SK-N-SH (cell line): ENCODE measurements around the gene FAM78A. TPM values are rescaled to one million over a fixed set of nuclear protein-coding genes. Genes with fewer than 3 reads are reported as not detected.

Experiments
- CTCF ChIA-PET: fragments of 300-600, 350-600 bp; formaldehyde crosslinking; extraction: SDS; loops from one replicate; lab custom pipeline; 2021; lab: Yijun Ruan, JAX
- POLR2A ChIA-PET: fragments of 350-600 bp; sonication (Branson Sonifier 250); formaldehyde crosslinking; extraction: SDS; loops from one replicate; lab custom pipeline; 2020; ENCODE audit warnings: antibody characterized with exemption, inconsistent platforms; lab: Yijun Ruan, JAX
- DNase-seq: peaks from one replicate; pipeline ENCODE4 v3.0.0; 2012
- H2AFZ ChIP-seq: fragments of 200-600 bp; sonication (generic); 2 replicates; pipeline ENCODE4 v1.8.1; 2016; ENCODE audit warnings: antibody characterized with exemption, mild to moderate bottlenecking, low read depth
- H3F3A ChIP-seq: fragments of 200-600 bp; sonication (generic); replicated peaks from 2 replicates; pipeline ENCODE3; 2016; ENCODE audit warnings: antibody characterized with exemption, mild to moderate bottlenecking; ENCODE audit not compliant: insufficient read depth
- H3K27ac ChIP-seq, 2 experiments: fragments of 200-500 bp in 1 of 2; fragments of 200-600 bp in 1 of 2; sonication (Bioruptor generic) in 1 of 2; sonication (generic), shearing (Covaris generic) in 1 of 2; 2 replicates each; pipeline versions ENCODE4 v1.5.1 to v1.6.1; 2014 to 2016; ENCODE audit warnings: low read depth in 2 of 2, inconsistent platforms in 1 of 2, low read length in 1 of 2, mild to moderate bottlenecking in 1 of 2, mixed read lengths in 1 of 2
- H3K27me3 ChIP-seq: fragments of 200-600 bp; sonication (generic), shearing (Covaris generic); 2 replicates; pipeline ENCODE4 v1.6.1; 2016; ENCODE audit warnings: mixed run types; ENCODE audit not compliant: insufficient read depth
- H3K36me3 ChIP-seq, 2 experiments: fragments of 200-500 bp in 1 of 2; fragments of 200-600 bp in 1 of 2; sonication (Bioruptor generic) in 1 of 2; sonication (generic) in 1 of 2; replicated peaks in 1 of 2; 2 replicates each; pipeline versions ENCODE3 to v1.5.1; 2014 to 2016; ENCODE audit warnings: low read length in 1 of 2, mild to moderate bottlenecking in 1 of 2; ENCODE audit not compliant: insufficient read depth in 2 of 2, control insufficient read depth in 1 of 2
- H3K4me1 ChIP-seq, 2 experiments: fragments of 200-500 bp in 1 of 2; fragments of 200-600 bp in 1 of 2; sonication (Bioruptor generic) in 1 of 2; sonication (generic), shearing (Covaris generic) in 1 of 2; 2 replicates each; pipeline versions ENCODE4 v1.5.1 to v1.6.1; 2014 to 2016; ENCODE audit warnings: low read depth in 1 of 2, low read length in 1 of 2, mixed run types in 1 of 2; ENCODE audit not compliant: insufficient read depth in 2 of 2, control insufficient read depth in 1 of 2
- H3K4me2 ChIP-seq: fragments of 200-600 bp; sonication (generic), shearing (Covaris generic); 2 replicates; pipeline ENCODE4 v1.6.1; 2017; ENCODE audit warnings: mixed run types
- H3K4me3 ChIP-seq, 2 experiments: fragments of 200-500 bp in 1 of 2; fragments of 200-600 bp in 1 of 2; sonication (Bioruptor generic) in 1 of 2; sonication (generic), shearing (Covaris generic) in 1 of 2; 2 replicates each; pipeline versions ENCODE4 v1.5.1 to v1.8.1; 2014 to 2016; ENCODE audit warnings: low read depth in 2 of 2, inconsistent platforms in 1 of 2, low read length in 1 of 2, mild to moderate bottlenecking in 1 of 2, mixed read lengths in 1 of 2, moderate library complexity in 1 of 2
- H3K79me2 ChIP-seq: fragments of 200-600 bp; sonication (generic); 2 replicates; pipeline ENCODE4 v1.8.1; 2017; ENCODE audit warnings: mild to moderate bottlenecking; ENCODE audit not compliant: insufficient read depth
- H3K9ac ChIP-seq: fragments of 200-600 bp; sonication (generic); 2 replicates; pipeline ENCODE4 v1.6.1; 2017; ENCODE audit warnings: mixed run types
- H3K9me2 ChIP-seq: fragments of 200-600 bp; sonication (generic); 2 replicates; pipeline ENCODE4 v1.6.1; 2017; ENCODE audit warnings: mixed run types
- H3K9me3 ChIP-seq: fragments of 200-600 bp; sonication (generic); 2 replicates; pipeline ENCODE4 v1.6.1; 2017; ENCODE audit warnings: mixed run types, mild to moderate bottlenecking, moderate library complexity
- H4K20me1 ChIP-seq: fragments of 200-600 bp; sonication (generic); 2 replicates; pipeline ENCODE4 v1.6.1; 2017; ENCODE audit warnings: mild to moderate bottlenecking, mixed run types; ENCODE audit not compliant: insufficient read depth
- CHD2 ChIP-seq: fragments of 150-350 bp; IDR thresholded peaks from 2 replicates; pipeline ENCODE4 v1.6.1; 2018; ENCODE audit warnings: low read length; ENCODE audit not compliant: partially characterized antibody
- ELF1 ChIP-seq: IDR thresholded peaks from 2 replicates; pipeline ENCODE4 v1.4.0; 2012
- EZH2phosphoT487 ChIP-seq: fragments of 200-600 bp; sonication (generic); IDR thresholded peaks from 2 replicates; pipeline ENCODE4 v1.6.1; 2017; ENCODE audit warnings: low read depth, mixed run types, mild to moderate bottlenecking, antibody characterized with exemption, moderate library complexity, borderline replicate concordance
- FOSL2 ChIP-seq: IDR thresholded peaks from 2 replicates; pipeline ENCODE4 v1.4.0; 2012; ENCODE audit warnings: low read depth, mild to moderate bottlenecking, moderate library complexity, borderline replicate concordance
- FOXM1 ChIP-seq: IDR thresholded peaks from 2 replicates; pipeline ENCODE4 v1.4.0; 2012; ENCODE audit warnings: low read depth, mild to moderate bottlenecking
- GABPA ChIP-seq: IDR thresholded peaks from 2 replicates; pipeline ENCODE4 v1.4.0; 2012; ENCODE audit warnings: low read depth, mild to moderate bottlenecking
- GATA2 ChIP-seq: sonication (generic); formaldehyde crosslinking; IDR thresholded peaks from 2 replicates; pipeline ENCODE4 v1.5.0; 2020; ENCODE audit warnings: mild to moderate bottlenecking, missing genetic modification reagents
- MXI1 ChIP-seq: IDR thresholded peaks from 2 replicates; pipeline ENCODE4 v1.6.1; 2012; ENCODE audit warnings: mild to moderate bottlenecking, low read depth, low read length, improper control_type of control experiment
- NFIC ChIP-seq: IDR thresholded peaks from 2 replicates; pipeline ENCODE4 v1.4.0; 2012; ENCODE audit warnings: borderline replicate concordance
- RAD21 ChIP-seq: IDR thresholded peaks from 2 replicates; pipeline ENCODE4 v1.6.1; 2012; ENCODE audit warnings: mild to moderate bottlenecking, low read length
- RCOR1 ChIP-seq: fragments of 150-350 bp; IDR thresholded peaks from 2 replicates; pipeline ENCODE4 v1.6.1; 2017; ENCODE audit warnings: antibody characterized with exemption, low read length
- RXRA ChIP-seq: IDR thresholded peaks from 2 replicates; pipeline ENCODE4 v1.4.0; 2012; ENCODE audit warnings: low read depth, mild to moderate bottlenecking, borderline replicate concordance
- SIN3A ChIP-seq: IDR thresholded peaks from 2 replicates; pipeline ENCODE4 v1.6.1; 2012; ENCODE audit warnings: low read depth, mild to moderate bottlenecking, low read length, moderate library complexity, borderline replicate concordance
- TAF1 ChIP-seq: IDR thresholded peaks from 2 replicates; pipeline ENCODE4 v1.6.1; 2012; ENCODE audit warnings: low read depth, mild to moderate bottlenecking, low read length, moderate library complexity, borderline replicate concordance
- WGBS: methylation state at CpG from one replicate; pipeline ENCODE4 v1.1.6; 2017; ENCODE audit warnings: low lambda C conversion rate; 5-methylcytosine and 5-hydroxymethylcytosine counted together
- polyA plus RNA-seq, 3 experiments: library from polyadenylated mRNA; depleted of rRNA; stranded (reverse); fragments of >200 nt; gene quantifications; 2 replicates each; pipeline ENCODE4 v1.2.3, GENCODE V29; 2012
- TF ChIP-seq, protein P1 (sequence below): IDR thresholded peaks from 2 replicates; pipeline ENCODE4; 2012
- TF ChIP-seq, protein P2 (sequence below): IDR thresholded peaks from 2 replicates; pipeline ENCODE4 v1.4.0; 2012; ENCODE audit warnings: low read depth, borderline replicate concordance
- TF ChIP-seq, protein P3 (sequence below): IDR thresholded peaks from 2 replicates; pipeline ENCODE4 v1.4.0; 2012; ENCODE audit warnings: low read depth
- TF ChIP-seq, protein P4 (sequence below): fragments of 150-350 bp; IDR thresholded peaks from 2 replicates; pipeline ENCODE4 v1.6.1; 2016; ENCODE audit warnings: mild to moderate bottlenecking, low read depth, low read length

FAM78A gene
- polyA plus RNA-seq, 1 of the 3 experiments (the other 2 are of a cell fraction) = 1.0 TPM

DNA sequence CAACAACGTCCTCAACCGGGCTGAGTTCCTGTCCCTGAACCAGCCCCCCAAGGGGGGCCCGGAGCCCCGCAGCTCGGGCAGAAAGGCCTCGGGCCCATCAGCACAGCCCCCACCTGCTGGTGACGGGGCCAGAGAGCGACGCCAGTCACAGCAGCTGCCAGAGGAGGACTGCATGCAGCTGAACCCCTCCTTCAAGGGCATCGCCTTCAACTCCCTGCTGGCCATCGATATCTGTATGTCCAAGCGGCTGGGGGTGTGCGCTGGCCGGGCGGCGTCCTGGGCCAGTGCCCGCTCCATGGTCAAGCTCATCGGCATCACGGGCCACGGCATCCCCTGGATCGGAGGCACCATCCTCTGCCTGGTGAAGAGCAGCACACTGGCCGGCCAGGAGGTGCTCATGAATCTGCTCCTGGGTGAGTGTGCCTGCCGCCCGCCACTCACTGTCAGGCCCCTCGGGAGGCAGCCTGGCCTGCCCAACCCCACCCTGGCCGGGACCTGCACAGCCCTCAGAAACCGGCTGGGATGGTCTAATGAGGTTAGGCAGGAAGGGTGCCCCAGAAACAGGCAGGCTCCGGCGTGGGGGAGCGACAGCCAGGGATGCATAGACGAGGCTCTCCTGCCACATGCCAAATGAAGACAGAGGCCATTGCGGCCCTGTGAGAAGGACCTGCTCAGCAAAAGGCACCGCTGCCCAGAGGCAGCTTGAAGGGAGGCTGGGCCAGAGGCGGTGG lies 13.9 kb upstream of the FAM78A start:
- TF ChIP-seq, protein P1, sequence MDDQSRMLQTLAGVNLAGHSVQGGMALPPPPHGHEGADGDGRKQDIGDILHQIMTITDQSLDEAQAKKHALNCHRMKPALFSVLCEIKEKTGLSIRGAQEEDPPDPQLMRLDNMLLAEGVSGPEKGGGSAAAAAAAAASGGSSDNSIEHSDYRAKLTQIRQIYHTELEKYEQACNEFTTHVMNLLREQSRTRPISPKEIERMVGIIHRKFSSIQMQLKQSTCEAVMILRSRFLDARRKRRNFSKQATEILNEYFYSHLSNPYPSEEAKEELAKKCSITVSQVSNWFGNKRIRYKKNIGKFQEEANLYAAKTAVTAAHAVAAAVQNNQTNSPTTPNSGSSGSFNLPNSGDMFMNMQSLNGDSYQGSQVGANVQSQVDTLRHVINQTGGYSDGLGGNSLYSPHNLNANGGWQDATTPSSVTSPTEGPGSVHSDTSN = no peak
- TF ChIP-seq NFIC (no peak), RAD21 (no peak)
- Histone ChIP-seq H2AFZ (peak overlapping the region; percentile 88; the same call in 1 of the 2 replicates), H3K27me3 (no peaks in the 10 kb centered on the region), H4K20me1 (no peaks in the 10 kb centered on the region), H3K4me3 (peak overlapping the region; percentile 57 to 66), H3K4me1 (peaks cover 7 to 29% of the 10 kb centered on the region in 2 experiments; a peak in 2 of 4 replicates), H3K9me3 (no peaks in the 10 kb centered on the region), H3K9ac (peak overlapping the region; percentile 77), H3K4me2 (peak overlapping the region; percentile 95), H3K9me2 (no peaks in the 10 kb centered on the region), H3K27ac (peak overlapping the region; percentile 50 to 83), H3F3A (no peaks in the 10 kb centered on the region), H3K36me3 (peaks cover 0 to 7% of the 10 kb centered on the region in 2 experiments), H3K79me2 (peaks cover 21% of the 10 kb centered on the region)
- WGBS = 31% methylated on average over 2 of the region's 34 CpGs
- CTCF ChIA-PET = interaction anchor here (0.7 to 4.6 kb wide), 7 partner anchors 16 to 112 kb away, joined by 3 to 25 read pairs (median 4); no protein-coding TSS in a partner anchor
- POLR2A ChIA-PET = interaction anchor here (0.8 to 1.9 kb wide), 3 partner anchors 11 to 15 kb away, joined by 3 to 6 read pairs (median 3); no protein-coding TSS in a partner anchor
- DNase-seq = peak; percentile 80

DNA sequence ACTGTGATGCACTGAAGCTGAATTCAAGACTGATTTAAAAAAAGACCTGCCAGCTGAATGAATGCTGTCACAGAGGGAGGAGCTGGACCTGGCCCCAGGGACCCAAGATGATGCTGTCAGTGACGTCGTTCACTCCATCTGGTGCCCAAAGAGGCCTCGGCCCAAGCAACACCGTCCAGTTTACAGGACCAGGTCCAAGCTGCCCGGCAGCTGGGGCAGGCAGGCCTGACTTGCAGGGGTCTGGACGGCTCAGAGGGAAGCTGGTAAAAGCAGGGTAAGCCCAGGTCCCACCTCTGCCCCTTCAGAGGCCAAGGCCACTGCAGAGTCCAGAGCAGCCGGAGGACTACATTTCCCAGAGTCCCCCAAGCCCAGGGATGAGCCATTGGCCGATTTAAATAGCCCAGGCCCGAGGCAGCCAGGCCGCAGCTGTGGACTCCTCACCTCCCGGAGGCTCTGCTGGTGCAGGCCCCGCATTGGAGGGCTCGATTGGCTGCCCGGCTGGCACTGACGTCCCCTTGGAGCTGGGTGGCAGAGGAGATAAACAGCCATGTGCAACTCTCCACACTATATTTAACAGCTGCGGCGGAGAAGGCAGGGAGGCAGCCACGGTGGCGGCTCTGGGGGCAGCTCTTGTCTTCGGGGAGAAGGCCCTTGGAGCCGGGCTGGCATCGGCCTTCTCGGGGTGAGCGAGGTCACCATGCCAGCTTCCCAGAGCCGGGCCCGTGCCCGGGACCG lies 13.2 kb upstream of the FAM78A start, which contains the start of gene PLPP7:
TSS of gene PLPP7 (plus strand) at position 423 of the 735 bp plus-strand sequence. CDS start at position 698, 275 bp downstream.
- Histone ChIP-seq H3K4me1 (peaks cover 7 to 29% of the 10 kb centered on the region in 2 experiments; a peak in 2 of 4 replicates), H3K27me3 (no peaks in the 10 kb centered on the region), H3K36me3 (peaks cover 0 to 7% of the 10 kb centered on the region in 2 experiments), H4K20me1 (no peaks in the 10 kb centered on the region), H3K4me3 (peak within 1 kb of the TSS; percentile 57 to 66), H3K27ac (peak within 1 kb of the TSS; percentile 50 to 83), H3F3A (no peaks in the 10 kb centered on the region), H3K4me2 (peak within 1 kb of the TSS; percentile 95), H3K9me3 (no peaks in the 10 kb centered on the region), H3K9ac (peak within 1 kb of the TSS; percentile 77), H2AFZ (peak within 1 kb of the TSS; percentile 88; the same call in 1 of the 2 replicates), H3K79me2 (peaks cover 21% of the 10 kb centered on the region), H3K9me2 (no peaks in the 10 kb centered on the region)
- ChIA-PET POLR2A (interaction anchor here (0.8 to 1.9 kb wide), 4 partner anchors 9 to 16 kb away, joined by 3 to 6 read pairs (median 3); no protein-coding TSS in a partner anchor), CTCF (interaction anchor here (0.7 to 4.6 kb wide), 9 partner anchors 15 to 112 kb away, joined by 3 to 25 read pairs (median 4); no protein-coding TSS in a partner anchor)
- 29% methylated on average over 9 of the region's 28 CpGs for WGBS
- DNase-seq = peak; percentile 95
- no peak for TF ChIP-seq GABPA
- TF ChIP-seq ELF1 = no peak
- no peak for TF ChIP-seq GATA2 (CRISPR knock-in tag)
- 0 out of 2 replicates have a peak, but pooled peaks have one; percentile 27 for TF ChIP-seq RCOR1
- TF ChIP-seq, protein P2, sequence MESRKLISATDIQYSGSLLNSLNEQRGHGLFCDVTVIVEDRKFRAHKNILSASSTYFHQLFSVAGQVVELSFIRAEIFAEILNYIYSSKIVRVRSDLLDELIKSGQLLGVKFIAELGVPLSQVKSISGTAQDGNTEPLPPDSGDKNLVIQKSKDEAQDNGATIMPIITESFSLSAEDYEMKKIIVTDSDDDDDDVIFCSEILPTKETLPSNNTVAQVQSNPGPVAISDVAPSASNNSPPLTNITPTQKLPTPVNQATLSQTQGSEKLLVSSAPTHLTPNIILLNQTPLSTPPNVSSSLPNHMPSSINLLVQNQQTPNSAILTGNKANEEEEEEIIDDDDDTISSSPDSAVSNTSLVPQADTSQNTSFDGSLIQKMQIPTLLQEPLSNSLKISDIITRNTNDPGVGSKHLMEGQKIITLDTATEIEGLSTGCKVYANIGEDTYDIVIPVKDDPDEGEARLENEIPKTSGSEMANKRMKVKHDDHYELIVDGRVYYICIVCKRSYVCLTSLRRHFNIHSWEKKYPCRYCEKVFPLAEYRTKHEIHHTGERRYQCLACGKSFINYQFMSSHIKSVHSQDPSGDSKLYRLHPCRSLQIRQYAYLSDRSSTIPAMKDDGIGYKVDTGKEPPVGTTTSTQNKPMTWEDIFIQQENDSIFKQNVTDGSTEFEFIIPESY = no peak
- peak; percentile 44; the same call in 1 of the 2 replicates for TF ChIP-seq SIN3A
- no peak for TF ChIP-seq RAD21
- TF ChIP-seq MXI1 = peak; percentile 91
- no peak for TF ChIP-seq RXRA
- TF ChIP-seq TAF1 = peak; percentile 12
- TF ChIP-seq NFIC = no peak
- TF ChIP-seq EZH2phosphoT487 = no peak
- TF ChIP-seq, protein P3, sequence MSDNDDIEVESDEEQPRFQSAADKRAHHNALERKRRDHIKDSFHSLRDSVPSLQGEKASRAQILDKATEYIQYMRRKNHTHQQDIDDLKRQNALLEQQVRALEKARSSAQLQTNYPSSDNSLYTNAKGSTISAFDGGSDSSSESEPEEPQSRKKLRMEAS = peak; percentile 50; the same call in 1 of the 2 replicates
- no peak for TF ChIP-seq FOSL2
- TF ChIP-seq, protein P4, sequence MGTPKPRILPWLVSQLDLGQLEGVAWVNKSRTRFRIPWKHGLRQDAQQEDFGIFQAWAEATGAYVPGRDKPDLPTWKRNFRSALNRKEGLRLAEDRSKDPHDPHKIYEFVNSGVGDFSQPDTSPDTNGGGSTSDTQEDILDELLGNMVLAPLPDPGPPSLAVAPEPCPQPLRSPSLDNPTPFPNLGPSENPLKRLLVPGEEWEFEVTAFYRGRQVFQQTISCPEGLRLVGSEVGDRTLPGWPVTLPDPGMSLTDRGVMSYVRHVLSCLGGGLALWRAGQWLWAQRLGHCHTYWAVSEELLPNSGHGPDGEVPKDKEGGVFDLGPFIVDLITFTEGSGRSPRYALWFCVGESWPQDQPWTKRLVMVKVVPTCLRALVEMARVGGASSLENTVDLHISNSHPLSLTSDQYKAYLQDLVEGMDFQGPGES = no peak
- TF ChIP-seq CHD2 = peak; percentile 58
- TF ChIP-seq, protein P1 = no peak
- TF ChIP-seq FOXM1 = peak; percentile 48; the same call in 1 of the 2 replicates
